CD14-positive monocyte (primary cell): ENCODE data around the gene COBLL1. TPM values are rescaled to one million over a fixed set of nuclear protein-coding genes. Genes with fewer than 3 reads are reported as not detected.

Experiments
- DNase-seq, 3 donors: peaks; one replicate each; pipeline ENCODE4 v3.0.0-alpha.2; 2011 to 2022
- H2AFZ ChIP-seq: 2 replicates; pipeline ENCODE4 v1.6.0; 2012; ENCODE audit warnings: mild to moderate bottlenecking, low read depth, low read length, inconsistent platforms; ENCODE audit not compliant: insufficient read depth, poor library complexity, severe bottlenecking
- H3K27ac ChIP-seq, 2 donors: 1 replicate in 1 of 2; 2 replicates in 1 of 2; pipeline ENCODE4 v1.5.1; 2012 to 2013; ENCODE audit warnings: low read length in 2 of 2, control low read depth in 1 of 2, inconsistent platforms in 1 of 2, low read depth in 1 of 2, mild to moderate bottlenecking in 1 of 2
- H3K27me3 ChIP-seq, 2 donors: one replicate each; pipeline versions ENCODE4 v1.6.0 to v1.6.1; 2011 to 2013; ENCODE audit warnings: low read length in 2 of 2; ENCODE audit not compliant: control insufficient read depth in 2 of 2, insufficient read depth in 2 of 2
- H3K36me3 ChIP-seq, 2 donors: replicated peaks in 1 of 2; 1 replicate in 1 of 2; 2 replicates in 1 of 2; pipeline versions ENCODE4 v1.5.1 to v1.6.1; 2012 to 2013; ENCODE audit warnings: low read length in 2 of 2, control low read depth in 1 of 2, inconsistent platforms in 1 of 2, mild to moderate bottlenecking in 1 of 2; ENCODE audit not compliant: insufficient read depth in 2 of 2, control insufficient read depth in 1 of 2
- H3K4me1 ChIP-seq, 2 donors: 1 replicate in 1 of 2; 2 replicates in 1 of 2; pipeline versions ENCODE4 v1.5.1 to v1.6.1; 2012 to 2013; ENCODE audit warnings: low read length in 2 of 2, control low read depth in 1 of 2, inconsistent platforms in 1 of 2, mild to moderate bottlenecking in 1 of 2, moderate library complexity in 1 of 2; ENCODE audit not compliant: insufficient read depth in 2 of 2, control insufficient read depth in 1 of 2
- H3K4me2 ChIP-seq: replicated peaks from 2 replicates; pipeline ENCODE3; 2012; ENCODE audit warnings: low read length, moderate library complexity, mild to moderate bottlenecking; ENCODE audit not compliant: poor library complexity, severe bottlenecking; ENCODE audit errors: extremely low read depth
- H3K4me3 ChIP-seq, 3 experiments: fragments of 200-600 bp in 1 of 3; sonication (generic) in 1 of 3; replicated peaks in 1 of 3; 1 replicate in 2 of 3; 2 replicates in 1 of 3; pipeline ENCODE4 v1.5.1; 2011 to 2013; ENCODE audit warnings: low read length in 3 of 3, mild to moderate bottlenecking in 3 of 3, control low read depth in 2 of 3, low read depth in 2 of 3, inconsistent platforms in 1 of 3, moderate library complexity in 1 of 3
- H3K79me2 ChIP-seq: 2 replicates; pipeline ENCODE4 v1.6.0; 2012; ENCODE audit warnings: mild to moderate bottlenecking, control low read depth, inconsistent platforms, low read length, moderate library complexity; ENCODE audit not compliant: insufficient read depth
- H3K9ac ChIP-seq: 2 replicates; pipeline ENCODE4 v1.6.0; 2017; ENCODE audit warnings: low read length, mild to moderate bottlenecking; ENCODE audit not compliant: insufficient read depth, poor library complexity, severe bottlenecking
- H3K9me3 ChIP-seq, 2 donors: replicated peaks in 1 of 2; 1 replicate in 1 of 2; 2 replicates in 1 of 2; pipeline versions ENCODE4 v1.5.1 to v1.6.1; 2012 to 2013; ENCODE audit warnings: low read length in 2 of 2, control low read depth in 1 of 2; ENCODE audit not compliant: control insufficient read depth in 1 of 2, insufficient read depth in 1 of 2
- H4K20me1 ChIP-seq: 2 replicates; pipeline ENCODE4 v1.6.0; 2012; ENCODE audit warnings: mild to moderate bottlenecking, low read length, control low read depth, moderate library complexity; ENCODE audit not compliant: insufficient read depth
- H3K27ac Mint-ChIP-seq, 7 donors: one replicate each; pipeline ENCODE4 v1.8.0; 2020; ENCODE audit warnings: mild to moderate bottlenecking in 7 of 7, mixed read lengths in 7 of 7, moderate library complexity in 6 of 7, inconsistent platforms in 2 of 7
- H3K27me3 Mint-ChIP-seq, 3 donors: one replicate each; pipeline ENCODE4 v1.8.0; 2021 to 2022; ENCODE audit warnings: low read depth in 3 of 3, mild to moderate bottlenecking in 3 of 3, mixed read lengths in 3 of 3, moderate library complexity in 3 of 3, inconsistent platforms in 1 of 3
- H3K36me3 Mint-ChIP-seq, 2 donors: one replicate each; pipeline ENCODE4 v1.8.0; 2020; ENCODE audit warnings: mixed read lengths in 2 of 2, inconsistent platforms in 1 of 2, mild to moderate bottlenecking in 1 of 2
- H3K4me1 Mint-ChIP-seq: one replicate; pipeline ENCODE4 v1.8.0; 2020; ENCODE audit warnings: mild to moderate bottlenecking, mixed read lengths
- H3K4me3 Mint-ChIP-seq, 2 donors: one replicate each; pipeline ENCODE4 v1.8.0; 2020; ENCODE audit warnings: mild to moderate bottlenecking in 2 of 2, mixed read lengths in 2 of 2, moderate library complexity in 1 of 2
- H3K9me3 Mint-ChIP-seq, 7 donors: one replicate each; pipeline ENCODE4 v1.8.0; 2020 to 2022; ENCODE audit warnings: mixed read lengths in 7 of 7, mild to moderate bottlenecking in 6 of 7, moderate library complexity in 6 of 7, inconsistent platforms in 2 of 7
- CTCF ChIP-seq: fragments of 200-600 bp; IDR thresholded peaks from one replicate; pipeline ENCODE4 v1.8.0; 2022; ENCODE audit warnings: antibody characterized with exemption, mild to moderate bottlenecking
- WGBS: methylation state at CpG from one replicate; pipeline ENCODE4 v1.1.5; 2013; ENCODE audit warnings: missing lambda C conversion rate; ENCODE audit not compliant: insufficient coverage; 5-methylcytosine and 5-hydroxymethylcytosine counted together
- intact Hi-C, 2 donors: fragments of 100-400 bp; cut with micrococcal nuclease; formaldehyde crosslinking; loops; one replicate each; pipeline versions ENCODE4 v1.15.0 to v1.15.1; 2023
- polyA plus RNA-seq, 3 donors: library from polyadenylated mRNA; depleted of rRNA in 1 of 3; unstranded in 2 of 3; stranded (reverse) in 1 of 3; fragments of 300-500 nt in 2 of 3; fragments of >200 nt in 1 of 3; fragmentation: Illumina TruSeq in 2 of 3; gene quantifications; 1 replicate in 2 of 3; 2 replicates in 1 of 3; pipeline ENCODE4 v1.2.3, GENCODE V29; 2012 to 2021

Gene COBLL1
- polyA plus RNA-seq, 3 donors = 0.18 to 0.54 (median 0.24) TPM

- no peak overlapping the region for H3K27ac ChIP-seq
- H3K36me3 Mint-ChIP-seq = no peaks in the 10 kb centered on the region
- H3K4me1 Mint-ChIP-seq = peaks cover 5% of the 10 kb centered on the region
- H3K27me3 ChIP-seq = no peaks in the 10 kb centered on the region
- intact Hi-C loops = no loop called here
- H2AFZ ChIP-seq = no peak overlapping the region
- TF ChIP-seq CTCF = no peak
- no peaks in the 10 kb centered on the region for H3K9me3 Mint-ChIP-seq
- H3K9me3 ChIP-seq = no peaks in the 10 kb centered on the region
- no peak for DNase-seq
- H3K4me3 Mint-ChIP-seq = no peak overlapping the region
- no peaks in the 10 kb centered on the region for H4K20me1 ChIP-seq
- no peak overlapping the region for H3K9ac ChIP-seq
- H3K27me3 Mint-ChIP-seq = no peaks in the 10 kb centered on the region
- H3K4me3 ChIP-seq = no peak overlapping the region
- H3K36me3 ChIP-seq = no peaks in the 10 kb centered on the region
- H3K27ac Mint-ChIP-seq = no peak overlapping the region
- WGBS = 94% methylated on average over 2 of the region's 2 CpGs
- H3K4me2 ChIP-seq = no peak overlapping the region
- no peaks in the 10 kb centered on the region for H3K79me2 ChIP-seq
- H3K4me1 ChIP-seq = no peaks in the 10 kb centered on the region
Measured at GRCh38 chr2:164784376-164784775, 57.2 kb downstream of the COBLL1 start.

DNA sequence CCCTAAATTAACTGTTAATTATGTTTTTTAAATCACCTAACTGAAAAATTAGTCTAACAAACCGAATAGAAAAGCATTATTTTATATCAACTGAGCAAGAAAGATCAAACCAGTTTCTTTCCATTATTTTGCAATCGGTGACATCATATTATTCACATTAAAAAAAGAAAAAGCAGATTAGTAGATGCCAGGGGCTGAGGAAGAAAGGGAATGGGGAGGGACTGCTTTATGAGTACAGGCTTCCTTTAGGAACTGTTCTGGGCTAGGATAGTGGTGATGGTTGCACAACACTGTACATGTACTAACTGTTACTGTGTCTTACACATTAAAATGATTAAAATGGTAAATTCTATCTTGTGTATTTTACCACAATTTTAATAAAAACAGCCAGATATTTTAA, 59.3 kb downstream of the COBLL1 start:
- Histone ChIP-seq H3K9ac (no peak overlapping the region), H3K4me1 (no peaks in the 10 kb centered on the region), H3K27me3 (no peaks in the 10 kb centered on the region), H3K4me3 (no peak overlapping the region), H3K4me2 (no peak overlapping the region), H2AFZ (no peak overlapping the region), H4K20me1 (no peaks in the 10 kb centered on the region), H3K27ac (no peak overlapping the region), H3K36me3 (no peaks in the 10 kb centered on the region), H3K9me3 (no peaks in the 10 kb centered on the region), H3K79me2 (no peaks in the 10 kb centered on the region)
- Mint-ChIP-seq H3K36me3 (no peaks in the 10 kb centered on the region), H3K4me3 (no peak overlapping the region), H3K27me3 (no peaks in the 10 kb centered on the region), H3K4me1 (peaks cover 8% of the 10 kb centered on the region), H3K9me3 (no peaks in the 10 kb centered on the region), H3K27ac (no peak overlapping the region)
- DNase-seq = no peak
- WGBS = no CpG with 5 or more reads among the region's 2 CpGs
- TF ChIP-seq CTCF = no peak
- intact Hi-C loops = no loop called here
